Endothelial cell of umbilical vein (primary cell): ENCODE results near the gene EEF1AKMT3.

Experiments
- CTCF ChIP-seq, 2 donors: IDR thresholded peaks; 1 replicate in 1 of 2; 2 replicates in 1 of 2; pipeline ENCODE4 v1.5.1; 2011; ENCODE audit warnings: low read length in 2 of 2, mild to moderate bottlenecking in 2 of 2, moderate library complexity in 2 of 2, control low read depth in 1 of 2, inconsistent platforms in 1 of 2, low read depth in 1 of 2; ENCODE audit not compliant: insufficient read depth in 1 of 2; ENCODE audit errors: extremely low read depth in 1 of 2
- EZH2 ChIP-seq: IDR thresholded peaks from 2 replicates; pipeline ENCODE4 v1.6.1; 2012; ENCODE audit warnings: borderline replicate concordance, low read depth, mild to moderate bottlenecking, moderate library complexity, low read length, inconsistent platforms; ENCODE audit not compliant: severe bottlenecking
- FOS ChIP-seq: IDR thresholded peaks from 2 replicates; pipeline ENCODE4 v1.6.1; 2011; ENCODE audit warnings: mild to moderate bottlenecking, low read length, moderate library complexity, borderline replicate concordance; ENCODE audit not compliant: insufficient read depth
- GATA2 ChIP-seq: IDR thresholded peaks from 2 replicates; pipeline ENCODE4 v1.7.0; 2011; ENCODE audit warnings: low read depth, mild to moderate bottlenecking, moderate library complexity, mixed read lengths, low read length; ENCODE audit not compliant: insufficient read length, insufficient read depth
- JUN ChIP-seq: IDR thresholded peaks from 2 replicates; pipeline ENCODE4 v1.6.1; 2011; ENCODE audit warnings: borderline replicate concordance, low read depth; ENCODE audit not compliant: insufficient read length, insufficient read depth
- MYC ChIP-seq: IDR thresholded peaks from one replicate; pipeline ENCODE4 v1.6.1; 2011; ENCODE audit warnings: mild to moderate bottlenecking, low read depth, low read length
- POLR2A ChIP-seq: IDR thresholded peaks from 2 replicates; pipeline ENCODE4 v1.6.1; 2012; ENCODE audit warnings: low read depth, mild to moderate bottlenecking, control low read depth, low read length
- POLR2AphosphoS5 ChIP-seq: IDR thresholded peaks from 2 replicates; pipeline ENCODE4 v1.6.1; 2012; ENCODE audit warnings: low read depth, mild to moderate bottlenecking, control low read depth, low read length, moderate library complexity; ENCODE audit not compliant: insufficient read depth
- TF ChIP-seq, protein P1 (sequence below): IDR thresholded peaks from 2 replicates; pipeline ENCODE4 v1.6.1; 2011; ENCODE audit not compliant: insufficient read depth, insufficient read length

DNA sequence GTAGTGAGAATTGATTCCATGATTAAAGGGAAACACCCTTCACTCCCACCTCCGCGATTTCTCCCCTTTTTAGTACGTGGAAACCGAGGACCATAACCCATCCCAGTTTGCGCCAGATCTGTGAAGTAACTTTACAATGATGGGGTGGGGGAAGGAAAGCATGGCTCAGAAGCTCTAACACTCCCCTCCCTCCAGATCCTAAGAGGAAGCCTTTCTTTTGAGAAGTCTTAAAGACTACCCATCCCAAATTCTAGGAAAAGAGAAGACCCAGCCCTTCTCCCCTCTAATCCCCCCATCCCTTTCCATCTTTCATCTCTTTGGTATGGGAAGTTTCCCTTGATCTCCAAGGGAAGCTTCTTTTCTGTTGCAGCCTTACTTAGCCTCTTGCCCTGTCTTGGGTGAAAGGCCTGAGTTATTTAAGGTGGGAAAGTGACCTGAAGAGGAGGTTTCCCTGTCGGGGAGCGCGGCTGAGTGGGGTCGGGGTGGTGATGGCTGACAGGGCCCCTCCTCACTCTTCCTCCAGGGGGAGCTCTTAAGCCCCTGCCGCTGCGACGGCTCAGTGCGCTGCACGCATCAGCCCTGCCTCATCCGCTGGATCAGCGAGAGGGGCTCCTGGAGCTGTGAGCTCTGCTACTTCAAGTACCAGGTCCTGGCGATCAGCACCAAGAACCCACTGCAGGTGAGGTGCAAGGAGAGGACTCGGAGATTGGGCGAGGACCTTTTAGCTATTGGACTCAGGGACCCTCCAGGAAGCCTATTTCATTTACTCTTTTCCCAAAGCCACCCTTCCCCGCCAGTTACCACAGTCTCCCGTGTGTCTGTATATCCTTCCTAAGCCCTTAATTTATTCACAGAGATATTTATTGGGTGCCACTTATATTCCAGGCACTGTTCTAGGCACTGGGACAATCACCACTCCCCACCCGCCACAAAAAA lies 15.7 kb upstream of the EEF1AKMT3 start:
- no peak for TF ChIP-seq JUN
- peak; percentile 70 to 84 for TF ChIP-seq CTCF (IDR thresholded peaks at IDR 0.05; ENCODE audit: extremely low read depth in 1 of 2, insufficient read depth in 1 of 2, low read depth in 1 of 2, low read length in 2 of 2)
- TF ChIP-seq EZH2 = peak; percentile 47
- no peak for TF ChIP-seq POLR2A
- TF ChIP-seq, protein P1, sequence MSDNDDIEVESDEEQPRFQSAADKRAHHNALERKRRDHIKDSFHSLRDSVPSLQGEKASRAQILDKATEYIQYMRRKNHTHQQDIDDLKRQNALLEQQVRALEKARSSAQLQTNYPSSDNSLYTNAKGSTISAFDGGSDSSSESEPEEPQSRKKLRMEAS = no peak
- no peak for TF ChIP-seq POLR2AphosphoS5
- no peak for TF ChIP-seq MYC
- no peak for TF ChIP-seq FOS
- TF ChIP-seq GATA2 = no peak
